ENCODE measurements around the gene CTSG. TPM values are rescaled to one million over a fixed set of nuclear protein-coding genes. Genes with fewer than 3 reads are reported as not detected.
"Not testable (repeated sequence)": the region's sequence is repeated elsewhere in the genome, so short reads cannot be mapped to it uniquely, and the experiment has no call there.

CTSG gene
- total RNA-seq, 1 donor from 2014 or later = 1.4 TPM

DNA sequence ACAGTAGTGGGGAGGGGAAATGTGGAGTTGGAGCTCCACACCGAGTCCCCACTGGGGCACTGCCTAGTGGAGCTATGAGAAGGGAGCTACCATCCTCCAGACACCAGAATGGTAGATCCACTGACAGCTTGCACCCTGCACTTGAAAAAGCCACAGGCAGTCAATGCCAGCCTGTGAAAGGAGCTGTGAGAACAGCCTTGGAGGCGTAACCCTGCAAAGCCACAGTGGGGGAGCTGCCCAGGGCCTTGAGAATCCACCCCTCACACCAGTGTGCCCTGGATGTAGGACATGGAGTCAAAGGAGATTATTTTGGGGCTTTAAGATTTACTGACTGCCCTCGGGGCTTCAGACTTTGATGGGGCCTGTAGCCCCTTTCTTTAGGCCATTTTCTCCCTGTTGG lies 12.5 kb downstream of the CTSG start:
- DNase-seq = no peak
- ATAC-seq = no peak
- intact Hi-C loops (cut with micrococcal nuclease) = no loop called here

DNA sequence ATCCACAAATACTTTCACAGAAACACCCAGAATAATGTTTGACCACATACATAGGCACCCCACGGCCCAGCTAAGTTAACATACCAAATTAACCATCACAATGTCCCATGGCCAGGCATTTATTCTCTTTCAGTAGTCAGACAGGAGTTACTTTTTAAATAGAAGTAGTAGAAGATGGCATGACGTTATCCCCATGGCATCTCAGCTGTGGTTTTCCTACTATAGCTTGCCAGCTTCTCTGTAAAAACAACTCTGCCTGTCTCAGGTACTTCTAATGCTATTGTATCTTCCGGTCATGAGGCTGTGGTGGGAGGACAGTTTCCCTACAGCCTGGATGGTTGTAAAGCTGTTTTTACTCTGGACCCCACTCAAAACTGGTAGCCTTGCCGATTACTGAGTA lies 19.3 kb downstream of the CTSG start:
- ATAC-seq (no peak), DNase-seq (no peak)
- intact Hi-C loops (cut with micrococcal nuclease) = no loop called here

DNA sequence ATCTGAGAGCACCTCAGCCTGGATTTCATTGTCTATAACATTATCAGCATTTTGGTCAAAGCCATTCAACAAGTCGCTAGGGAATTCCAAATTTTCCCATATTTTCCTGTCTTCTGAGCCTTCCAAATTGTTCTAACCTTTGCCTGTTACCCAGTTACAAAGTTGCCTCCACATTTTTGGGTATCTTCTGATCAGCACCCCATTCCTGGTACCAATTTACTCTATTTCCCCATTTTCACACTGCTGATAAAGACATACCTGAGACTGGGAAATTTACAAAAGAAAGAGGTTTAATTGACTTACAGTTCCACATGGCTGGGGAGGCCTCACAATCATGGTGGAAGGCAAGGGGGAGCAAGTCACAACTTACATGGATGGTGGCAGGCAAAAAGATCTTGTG lies 27.0 kb downstream of the CTSG start:
- intact Hi-C loops (cut with micrococcal nuclease); DNase-seq; ATAC-seq: not testable (repeated sequence)

DNA sequence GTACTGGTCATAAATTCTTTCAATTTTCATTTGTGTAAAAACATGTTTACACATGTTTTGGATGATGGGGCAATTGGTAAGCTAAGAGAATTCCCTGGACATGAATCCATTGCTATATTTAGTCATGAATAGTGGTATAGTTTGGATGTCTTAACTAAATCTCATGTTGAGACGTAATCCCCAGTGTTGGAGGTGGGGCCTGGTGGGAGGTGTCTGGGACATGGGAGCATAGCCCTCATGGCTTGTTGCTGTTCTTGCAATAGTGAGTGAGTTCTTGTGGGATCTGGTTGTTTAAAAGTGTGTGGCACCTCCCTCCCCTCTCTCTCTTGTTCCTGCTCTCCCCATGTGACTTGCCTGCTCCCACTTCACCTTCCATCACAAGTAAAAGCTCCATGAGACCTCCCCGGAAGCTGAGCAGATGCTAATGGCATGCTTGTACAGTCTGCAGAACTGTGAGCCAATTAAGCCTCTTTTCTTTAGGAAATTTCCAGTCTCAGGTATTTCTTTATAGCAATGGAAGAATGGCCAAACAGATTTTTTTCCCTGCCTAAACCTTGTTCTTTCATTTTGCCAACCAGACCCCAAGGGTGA lies 33.6 kb downstream of the CTSG start:
- DNase-seq = no peak
- intact Hi-C loops (cut with micrococcal nuclease) = no loop called here
- ATAC-seq = no peak

DNA sequence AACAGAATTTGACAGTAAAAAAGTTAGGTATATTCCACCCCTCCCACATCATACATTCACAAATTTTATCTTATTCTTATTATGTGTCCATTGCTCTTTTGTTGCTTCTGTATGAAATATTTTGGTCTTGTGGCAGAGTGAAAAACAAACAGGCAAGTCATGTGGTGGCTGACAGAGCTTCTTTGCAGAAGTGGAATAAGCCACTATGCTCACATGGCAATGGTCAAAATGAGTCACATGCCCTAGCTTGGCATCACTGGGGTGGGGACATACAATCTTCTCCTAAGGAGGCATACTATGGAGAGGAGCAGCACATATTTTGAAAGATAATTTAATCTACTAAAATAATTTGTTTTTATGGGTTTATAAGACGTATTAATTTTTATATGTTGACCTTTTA lies 40.3 kb downstream of the CTSG start:
- ATAC-seq (no peak), DNase-seq (no peak)
- intact Hi-C loops (cut with micrococcal nuclease) = no loop called here

DNA sequence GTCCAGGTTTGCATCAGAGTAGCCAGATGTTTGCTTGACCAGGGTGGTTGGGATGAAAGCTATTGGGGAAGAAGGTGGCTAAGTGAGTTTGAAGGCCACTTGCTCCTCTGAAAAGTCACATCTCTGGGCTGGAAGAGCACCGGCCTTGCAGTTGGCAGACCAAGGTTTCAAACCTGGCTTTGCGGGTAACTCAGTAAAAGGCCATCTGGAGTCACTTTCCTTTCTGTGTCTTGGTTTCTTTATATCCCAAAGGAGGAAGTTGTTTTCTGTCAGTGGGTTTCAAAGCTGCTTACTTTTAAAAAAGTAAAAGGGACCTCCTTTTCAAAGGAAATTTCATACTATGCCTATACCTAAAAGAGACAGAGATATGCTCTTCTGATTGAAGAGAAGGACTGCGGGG lies 41.8 kb downstream of the CTSG start:
- no peak for DNase-seq
- intact Hi-C loops (cut with micrococcal nuclease) = no loop called here
- no peak for ATAC-seq

DNA sequence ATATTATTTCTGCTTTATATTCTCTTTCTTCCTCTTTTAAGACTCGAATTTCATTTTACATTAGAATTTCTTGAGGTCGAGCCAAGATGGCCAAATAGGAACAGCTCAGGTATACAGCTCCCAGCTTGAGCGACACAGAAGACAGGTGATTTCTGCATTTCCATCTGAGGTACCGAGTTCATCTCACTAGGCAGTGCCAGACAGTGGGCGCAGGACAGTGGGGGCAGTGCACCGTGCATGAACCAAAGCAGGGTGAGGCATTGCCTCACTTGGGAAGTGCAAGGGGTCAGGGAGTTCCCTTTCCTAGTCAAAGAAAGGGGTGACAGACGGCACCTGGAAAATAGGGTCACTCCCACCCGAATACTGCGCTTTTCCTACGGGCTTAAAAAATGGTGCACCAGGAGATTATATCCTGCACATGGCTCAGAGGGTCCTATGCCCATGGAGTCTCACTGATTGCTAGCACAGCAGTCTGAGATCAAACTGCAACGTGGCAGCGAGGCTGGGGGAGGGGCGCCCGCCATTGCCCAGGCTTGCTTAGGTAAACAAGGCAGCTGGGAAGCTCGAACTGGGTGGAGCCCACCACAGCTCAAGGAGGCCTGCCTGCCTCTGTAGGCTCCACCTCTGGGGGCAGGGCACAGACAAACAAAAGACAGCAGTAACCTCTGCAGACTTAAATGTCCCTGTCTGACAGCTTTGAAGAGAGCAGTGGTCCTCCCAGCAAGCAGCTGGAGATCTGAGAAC lies 50.0 kb downstream of the CTSG start:
- intact Hi-C loops (cut with micrococcal nuclease); ATAC-seq; DNase-seq: not testable (repeated sequence)

Other genes starting within 250 kb of the CTSG start
- 26.5 TPM for gene ADCY4, start 241.2 kb downstream of the CTSG start, total RNA-seq
- 3.5 TPM for gene RIPK3, start 236.3 kb downstream of the CTSG start, total RNA-seq
- gene NFATC4, start 208.1 kb downstream of the CTSG start, total RNA-seq = 21.7 TPM
- gene NYNRIN, start 177.2 kb downstream of the CTSG start, total RNA-seq = 7.3 TPM
- gene CBLN3, start 146.6 kb downstream of the CTSG start, total RNA-seq = 2.3 TPM
- 25.1 TPM for gene KHNYN, start 146.3 kb downstream of the CTSG start, total RNA-seq
- 86.8 TPM for gene SDR39U1, start 133.5 kb downstream of the CTSG start, total RNA-seq
- 0.47 TPM for gene CMA1, start 68.0 kb downstream of the CTSG start, total RNA-seq
- gene GZMH, start 33.4 kb upstream of the CTSG start, total RNA-seq = 0.47 TPM
- gene GZMB, start 57.9 kb upstream of the CTSG start, total RNA-seq = 0.40 TPM